GM12892 (cell line): ENCODE measurements around the gene DYRK1A.

ENCODE experiments used
- POLR2A ChIP-seq: IDR thresholded peaks from 2 replicates; pipeline ENCODE4 v1.6.1; 2011; ENCODE audit warnings: low read depth, low read length, control low read depth
- POLR2AphosphoS5 ChIP-seq: IDR thresholded peaks from 2 replicates; pipeline ENCODE4 v1.6.1; 2011; ENCODE audit warnings: low read depth, low read length, control low read depth
- TAF1 ChIP-seq: IDR thresholded peaks from 2 replicates; pipeline ENCODE4 v1.6.1; 2011; ENCODE audit warnings: low read depth, mild to moderate bottlenecking, control low read depth, low read length, borderline replicate concordance

GRCh38 chr21:37564924-37565529, 198.5 kb downstream of the DYRK1A start:
- TF ChIP-seq POLR2A (no peak), TAF1 (no peak), POLR2AphosphoS5 (no peak)
